Chondrocyte (in vitro differentiated cells): Measurements from ENCODE around the gene SFXN2. TPM values are rescaled to one million over a fixed set of nuclear protein-coding genes. Genes with fewer than 3 reads are reported as not detected.
"Not testable (repeated sequence)": the region's sequence is repeated elsewhere in the genome, so short reads cannot be mapped to it uniquely, and the experiment has no call there.

Experiments
- DNase-seq: peaks from one replicate; pipeline ENCODE4 v3.0.0; 2021; ENCODE audit warnings: mixed read lengths, low spot score
- H3K27ac Mint-ChIP-seq: one replicate; pipeline ENCODE4 v1.8.0; 2021; ENCODE audit warnings: mild to moderate bottlenecking, moderate library complexity, mixed read lengths; ENCODE audit not compliant: unreplicated experiment
- H3K27me3 Mint-ChIP-seq: 2 replicates; pipeline ENCODE4 v1.8.0; 2021; ENCODE audit warnings: low read depth, mixed read lengths
- H3K36me3 Mint-ChIP-seq: 2 replicates; pipeline ENCODE4 v1.8.0; 2021; ENCODE audit warnings: low read depth, mixed read lengths
- H3K4me1 Mint-ChIP-seq: 2 replicates; pipeline ENCODE4 v1.8.0; 2021; ENCODE audit warnings: low read depth, mild to moderate bottlenecking, mixed read lengths
- H3K4me3 Mint-ChIP-seq: one replicate; pipeline ENCODE4 v1.8.0; 2021; ENCODE audit warnings: mild to moderate bottlenecking, moderate library complexity, mixed read lengths; ENCODE audit not compliant: unreplicated experiment
- H3K9me3 Mint-ChIP-seq: 2 replicates; pipeline ENCODE4 v1.8.0; 2021; ENCODE audit warnings: low read depth, mixed read lengths
- total RNA-seq: library from RNA; stranded (reverse); gene quantifications from 3 replicates; pipeline ENCODE4 v1.2.1, GENCODE V29; 2021
- TF ChIP-seq, protein P1 (sequence below): fragments of 200-600 bp; sonication (generic); IDR thresholded peaks from 2 replicates; pipeline ENCODE4 v1.5.0; 2021; ENCODE audit warnings: antibody characterized with exemption, mild to moderate bottlenecking, moderate library complexity

SFXN2 gene
- total RNA-seq, 1 donor from 2014 or later: 4.0 TPM

- H3K27me3 Mint-ChIP-seq: no peaks in the 10 kb centered on the region
- peaks cover 55% of the 10 kb centered on the region for H3K4me1 Mint-ChIP-seq
Observed at GRCh38 chr10:102715880-102716279, 1.4 kb downstream of the SFXN2 start.

GRCh38 chr10:102716900-102717565 lies 2.6 kb downstream of the SFXN2 start:
- H3K4me3 Mint-ChIP-seq, DNase-seq, H3K27me3 Mint-ChIP-seq, H3K27ac Mint-ChIP-seq, H3K36me3 Mint-ChIP-seq, H3K9me3 Mint-ChIP-seq: not testable (repeated sequence)
- peaks cover 50% of the 10 kb centered on the region for H3K4me1 Mint-ChIP-seq

More at GRCh38 chr10:102715880-102716279, 1.4 kb downstream of the SFXN2 start:
- TF ChIP-seq, protein P1, sequence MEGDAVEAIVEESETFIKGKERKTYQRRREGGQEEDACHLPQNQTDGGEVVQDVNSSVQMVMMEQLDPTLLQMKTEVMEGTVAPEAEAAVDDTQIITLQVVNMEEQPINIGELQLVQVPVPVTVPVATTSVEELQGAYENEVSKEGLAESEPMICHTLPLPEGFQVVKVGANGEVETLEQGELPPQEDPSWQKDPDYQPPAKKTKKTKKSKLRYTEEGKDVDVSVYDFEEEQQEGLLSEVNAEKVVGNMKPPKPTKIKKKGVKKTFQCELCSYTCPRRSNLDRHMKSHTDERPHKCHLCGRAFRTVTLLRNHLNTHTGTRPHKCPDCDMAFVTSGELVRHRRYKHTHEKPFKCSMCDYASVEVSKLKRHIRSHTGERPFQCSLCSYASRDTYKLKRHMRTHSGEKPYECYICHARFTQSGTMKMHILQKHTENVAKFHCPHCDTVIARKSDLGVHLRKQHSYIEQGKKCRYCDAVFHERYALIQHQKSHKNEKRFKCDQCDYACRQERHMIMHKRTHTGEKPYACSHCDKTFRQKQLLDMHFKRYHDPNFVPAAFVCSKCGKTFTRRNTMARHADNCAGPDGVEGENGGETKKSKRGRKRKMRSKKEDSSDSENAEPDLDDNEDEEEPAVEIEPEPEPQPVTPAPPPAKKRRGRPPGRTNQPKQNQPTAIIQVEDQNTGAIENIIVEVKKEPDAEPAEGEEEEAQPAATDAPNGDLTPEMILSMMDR: no peak
- no peak overlapping the region for H3K4me3 Mint-ChIP-seq
- H3K9me3 Mint-ChIP-seq: no peaks in the 10 kb centered on the region
- no peaks in the 10 kb centered on the region for H3K36me3 Mint-ChIP-seq
- no peak for DNase-seq
- no peak overlapping the region for H3K27ac Mint-ChIP-seq

DNA sequence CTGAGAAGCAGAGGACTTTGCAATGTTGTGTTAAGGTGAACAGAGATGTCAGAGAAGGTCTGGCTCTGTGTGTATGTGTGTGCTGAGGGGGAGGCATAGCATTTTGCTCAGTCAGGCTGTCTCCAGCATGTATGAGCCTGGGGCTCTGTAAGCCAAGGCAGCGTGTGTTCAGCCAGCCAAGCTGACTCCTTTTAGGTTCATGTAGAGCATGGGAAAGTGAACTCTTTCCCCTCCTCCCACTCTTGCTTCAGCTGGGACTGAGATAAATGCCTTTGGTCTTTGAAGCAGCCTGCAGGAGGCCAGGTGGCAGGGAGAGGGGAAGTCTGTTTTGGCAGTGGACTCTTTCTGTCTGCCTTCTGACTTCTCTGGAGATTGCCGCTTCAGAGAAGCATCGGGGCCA lies 3.8 kb downstream of the SFXN2 start:
- Mint-ChIP-seq H3K27ac (peak overlapping the region; percentile 68), H3K4me1 (peaks cover 38% of the 10 kb centered on the region), H3K4me3 (no peak overlapping the region), H3K36me3 (no peaks in the 10 kb centered on the region), H3K9me3 (no peaks in the 10 kb centered on the region), H3K27me3 (no peaks in the 10 kb centered on the region)
- DNase-seq: no peak
- TF ChIP-seq, protein P1: no peak

DNA sequence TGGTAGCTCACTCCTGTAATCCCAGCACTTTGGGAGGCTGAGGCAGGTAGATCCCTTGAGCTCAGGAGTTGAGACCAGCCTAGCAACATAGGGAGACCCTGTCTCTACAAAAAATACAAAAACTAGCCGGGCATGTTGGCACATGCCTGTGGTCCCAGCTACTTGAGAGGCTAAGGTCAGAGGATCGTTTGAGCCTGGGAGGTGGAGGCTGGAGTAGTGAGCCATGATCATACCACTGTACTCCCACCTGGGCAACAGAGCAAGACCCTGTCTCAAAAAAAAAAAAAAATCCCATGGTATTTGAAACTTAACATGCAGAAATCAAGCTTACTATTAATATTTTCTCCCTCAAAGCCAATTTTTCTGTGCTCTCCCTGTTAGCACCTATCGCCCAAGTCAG lies 5.9 kb downstream of the SFXN2 start:
- TF ChIP-seq, protein P1: no peak
- Mint-ChIP-seq H3K36me3 (no peaks in the 10 kb centered on the region), H3K9me3 (no peaks in the 10 kb centered on the region), H3K4me1 (peaks cover 34% of the 10 kb centered on the region), H3K27me3 (no peaks in the 10 kb centered on the region), H3K4me3 (no peak overlapping the region), H3K27ac (no peak overlapping the region)
- DNase-seq: no peak

GRCh38 chr10:102720775-102721301 lies 6.4 kb downstream of the SFXN2 start:
- no peaks in the 10 kb centered on the region for H3K27me3 Mint-ChIP-seq
- no peak for DNase-seq
- no peak overlapping the region for H3K4me3 Mint-ChIP-seq
- H3K36me3 Mint-ChIP-seq: no peaks in the 10 kb centered on the region
- peaks cover 30% of the 10 kb centered on the region for H3K4me1 Mint-ChIP-seq
- TF ChIP-seq, protein P1: no peak
- no peaks in the 10 kb centered on the region for H3K9me3 Mint-ChIP-seq
- H3K27ac Mint-ChIP-seq: no peak overlapping the region

DNA sequence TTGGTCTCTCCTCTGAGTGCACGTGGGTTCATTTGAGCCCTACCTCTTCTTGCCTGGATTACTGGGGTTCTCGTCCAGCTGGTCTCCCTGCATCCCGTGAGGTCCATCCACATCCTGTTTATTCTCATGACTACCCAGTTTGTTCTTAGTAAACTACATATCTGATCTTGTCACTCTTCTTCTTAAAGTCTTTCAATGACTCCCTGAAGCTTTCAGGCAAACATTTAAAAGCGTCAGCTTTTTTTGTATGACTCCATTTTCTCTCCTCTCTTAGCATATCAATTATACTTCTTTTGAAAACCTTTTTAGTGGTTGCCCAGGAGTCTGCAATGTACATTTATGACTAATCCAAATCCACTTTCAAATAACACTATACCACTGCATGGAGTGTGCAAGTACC lies 7.5 kb downstream of the SFXN2 start:
- H3K36me3 Mint-ChIP-seq: no peaks in the 10 kb centered on the region
- TF ChIP-seq, protein P1: no peak
- no peak for DNase-seq

More for the DNA sequence above, 7.5 kb downstream of the SFXN2 start:
- Mint-ChIP-seq H3K4me3 (no peak overlapping the region), H3K9me3 (no peaks in the 10 kb centered on the region), H3K4me1 (peaks cover 26% of the 10 kb centered on the region), H3K27me3 (no peaks in the 10 kb centered on the region), H3K27ac (no peak overlapping the region)
